Skeletal muscle cell (primary cell): Measurements from ENCODE around the gene FAM72D.
"Not testable (repeated sequence)": the region's sequence is repeated elsewhere in the genome, so short reads cannot be mapped to it uniquely, and the experiment has no call there.

Experiments used
- DNase-seq: peaks from one replicate; pipeline ENCODE4 v3.0.0-alpha.2; 2010; ENCODE audit warnings: low read depth
- H3K4me3 ChIP-seq: 2 replicates; pipeline ENCODE4 v1.5.1; 2011; ENCODE audit warnings: low read depth, mild to moderate bottlenecking, control low read depth, low read length, moderate library complexity

Gene FAM72D

GRCh38 chr1:145080193-145080592, 15.6 kb upstream of the FAM72D start:
- DNase-seq, H3K4me3 ChIP-seq: not testable (repeated sequence)

DNA sequence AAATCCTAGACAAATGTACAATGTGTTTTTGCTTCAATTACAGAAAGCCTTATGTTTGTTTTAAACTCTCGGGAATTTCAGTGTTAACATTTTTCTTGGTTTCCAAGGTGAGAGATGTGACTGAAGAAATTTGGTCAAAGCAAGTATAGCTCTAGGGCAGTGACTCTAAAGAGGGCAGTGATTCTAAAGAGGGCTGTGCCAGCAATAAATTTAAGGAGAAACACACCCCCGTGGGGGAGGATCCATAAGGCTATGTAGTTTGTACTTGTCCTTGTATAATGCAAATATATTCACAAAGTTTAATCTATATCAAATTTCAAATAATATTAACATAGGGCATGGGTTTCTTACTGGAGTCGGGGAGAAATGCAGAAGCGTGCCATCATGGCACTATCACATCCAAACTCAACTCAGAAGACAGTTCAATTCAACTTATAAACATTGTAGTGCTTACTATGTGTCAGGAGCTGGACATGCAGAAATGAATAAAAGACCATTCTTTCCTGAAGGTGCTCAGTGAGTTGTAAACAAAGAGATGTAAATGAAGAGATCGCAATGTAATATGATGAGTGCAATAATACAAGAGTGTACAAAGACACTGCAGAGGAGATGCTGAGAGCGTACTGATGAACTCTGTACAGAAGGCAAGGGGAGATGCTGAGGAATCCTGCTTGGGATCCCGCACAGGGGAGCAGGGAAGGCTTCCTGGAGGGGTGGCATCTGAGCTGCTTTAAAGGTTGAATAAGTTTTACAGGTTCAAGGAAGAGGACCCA, 13.1 kb upstream of the FAM72D start:
- H3K4me3 ChIP-seq, DNase-seq: not testable (repeated sequence)

DNA sequence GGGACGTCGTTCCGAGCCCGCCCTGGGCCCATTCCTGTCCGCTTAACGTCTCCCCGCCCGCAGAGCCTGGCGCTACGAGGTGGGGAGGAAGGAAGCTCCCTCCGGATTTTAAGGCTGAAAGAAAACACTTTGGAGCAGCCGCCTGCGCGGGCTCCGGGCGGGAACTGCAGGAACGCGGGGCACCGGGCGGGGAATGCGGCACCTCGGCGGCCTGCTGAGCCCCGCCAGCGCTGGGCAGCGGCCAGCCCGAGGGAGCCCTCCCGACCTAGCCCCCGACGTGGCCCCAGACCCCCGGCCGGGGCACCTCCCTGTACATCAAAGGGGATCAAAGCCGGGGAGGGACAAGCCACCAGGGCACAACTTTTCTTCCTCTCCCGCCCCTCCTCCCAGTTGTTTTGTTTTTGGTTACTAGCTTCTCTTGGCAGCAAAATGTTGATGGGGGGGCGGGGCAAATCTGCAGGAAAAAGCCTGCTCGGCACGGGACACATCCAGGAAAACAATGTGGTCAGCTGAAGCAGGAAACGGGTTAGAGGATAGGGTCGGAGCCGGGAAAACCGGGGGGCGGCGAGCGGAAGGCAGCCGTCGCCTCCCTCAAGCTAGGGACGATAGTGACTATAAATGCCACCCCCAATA, 2.1 kb upstream of the FAM72D start:
- DNase-seq = not testable (repeated sequence)
- peak overlapping the region; percentile 46 for H3K4me3 ChIP-seq

GRCh38 chr1:145094655-145095211, 1.0 kb upstream of the FAM72D start:
- peak overlapping the region; percentile 41 for H3K4me3 ChIP-seq
- not testable (repeated sequence) for DNase-seq

DNA sequence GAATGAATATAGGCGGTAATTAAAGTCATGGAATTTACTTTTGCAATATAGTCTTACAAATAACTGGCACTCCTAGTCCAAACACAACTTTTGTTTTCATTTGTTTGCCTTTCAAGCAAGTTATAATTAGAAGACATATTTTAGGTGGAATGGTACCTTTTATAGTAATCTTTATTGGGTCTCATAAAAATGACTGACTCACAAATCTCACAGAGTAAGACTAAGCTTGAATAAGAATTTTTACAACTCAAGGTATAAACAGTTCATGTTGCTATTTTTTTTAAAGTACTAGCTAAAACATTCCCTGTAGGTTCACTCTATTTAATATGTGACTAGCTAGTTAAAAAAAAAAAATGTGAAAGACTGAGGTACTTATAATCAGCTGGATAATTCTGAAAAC, 6.0 kb downstream of the FAM72D start:
- not testable (repeated sequence) for DNase-seq, H3K4me3 ChIP-seq

GRCh38 chr1:145103294-145103693, 7.5 kb downstream of the FAM72D start:
- not testable (repeated sequence) for H3K4me3 ChIP-seq

DNA sequence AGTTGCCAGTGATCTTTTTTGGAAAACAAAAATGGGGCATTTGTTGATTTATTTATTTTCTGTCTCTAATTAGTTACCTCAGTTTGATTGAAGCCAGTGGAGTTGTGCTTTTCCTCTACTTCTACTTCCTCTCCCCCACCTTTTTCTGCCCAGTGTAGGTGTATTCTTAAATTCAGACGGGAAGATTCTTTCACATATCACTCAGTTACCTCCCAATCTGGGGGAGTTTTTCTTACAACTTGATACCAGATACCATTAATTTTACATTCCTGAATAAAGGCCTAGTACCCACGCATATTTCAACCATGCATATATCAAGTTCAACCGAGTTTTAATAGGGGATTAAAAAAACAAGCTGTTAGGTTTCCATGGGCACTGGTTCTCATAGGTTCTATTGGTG, 15.9 kb downstream of the FAM72D start:
- DNase-seq, H3K4me3 ChIP-seq: not testable (repeated sequence)

More at GRCh38 chr1:145103294-145103693, 7.5 kb downstream of the FAM72D start:
- not testable (repeated sequence) for DNase-seq

DNA sequence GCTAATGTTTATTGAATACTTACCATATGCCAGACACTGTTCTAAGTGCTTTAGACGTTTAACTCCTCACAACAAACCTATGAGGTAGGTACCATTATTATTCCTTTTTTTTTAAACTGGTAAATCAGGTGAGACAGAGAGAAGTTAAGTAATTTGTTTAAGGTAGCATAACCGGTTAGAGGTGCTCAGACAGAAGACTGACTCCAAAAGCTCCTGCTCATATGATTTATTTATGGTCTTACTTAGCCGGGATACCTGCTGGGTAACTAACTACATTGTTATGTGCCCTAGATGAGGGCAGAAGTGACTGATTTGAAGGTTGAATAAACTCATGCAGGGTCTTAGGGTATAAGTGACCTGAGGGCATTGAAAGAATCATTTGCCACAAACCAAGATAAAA, 16.9 kb downstream of the FAM72D start:
- DNase-seq, H3K4me3 ChIP-seq: not testable (repeated sequence)

- DNase-seq, H3K4me3 ChIP-seq: not testable (repeated sequence)
These were observed 18.8 kb downstream of the FAM72D start for GRCh38 chr1:145114560-145115057.

DNA sequence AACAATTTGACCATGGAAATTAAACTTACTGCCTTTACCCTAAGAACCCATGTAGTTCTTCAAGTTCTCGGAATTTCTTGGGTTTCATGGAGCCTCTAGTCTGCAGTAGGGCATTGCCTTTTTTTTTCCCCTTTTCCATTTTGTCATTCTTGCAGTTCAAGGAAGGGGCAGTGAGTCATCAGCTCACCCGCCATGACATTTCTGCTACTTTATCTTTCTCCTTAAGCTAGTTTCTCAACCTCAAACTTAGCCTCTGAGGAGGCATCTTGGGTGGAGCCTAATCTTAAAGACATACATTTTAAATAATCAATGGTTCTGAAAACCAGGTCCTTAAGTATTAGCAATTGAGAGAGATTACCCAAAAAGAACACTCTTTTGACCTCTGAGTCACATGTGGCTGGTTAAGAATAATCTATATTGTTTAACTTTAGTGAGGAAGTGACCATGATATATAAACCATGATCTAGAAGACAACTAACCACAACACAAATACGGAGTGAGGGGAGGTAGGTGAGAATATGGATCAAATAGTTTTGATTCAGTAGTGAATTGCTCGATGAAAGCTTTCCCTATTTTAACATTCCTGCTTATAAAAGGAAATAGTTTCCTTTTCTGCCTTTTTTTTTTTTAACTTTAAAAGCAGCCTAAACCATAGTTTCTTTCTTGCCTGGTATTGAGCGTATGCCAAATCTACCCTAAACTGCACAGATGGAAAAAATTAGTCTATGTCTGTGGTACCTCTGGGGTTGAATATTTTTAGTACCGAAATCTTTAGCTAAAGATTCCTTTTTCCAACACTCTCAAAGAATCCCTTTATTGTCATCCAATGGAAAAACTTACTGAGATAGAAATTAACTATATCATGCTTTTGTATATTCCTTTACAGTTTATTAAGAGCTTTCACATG, 20.1 kb downstream of the FAM72D start:
- not testable (repeated sequence) for DNase-seq, H3K4me3 ChIP-seq

DNA sequence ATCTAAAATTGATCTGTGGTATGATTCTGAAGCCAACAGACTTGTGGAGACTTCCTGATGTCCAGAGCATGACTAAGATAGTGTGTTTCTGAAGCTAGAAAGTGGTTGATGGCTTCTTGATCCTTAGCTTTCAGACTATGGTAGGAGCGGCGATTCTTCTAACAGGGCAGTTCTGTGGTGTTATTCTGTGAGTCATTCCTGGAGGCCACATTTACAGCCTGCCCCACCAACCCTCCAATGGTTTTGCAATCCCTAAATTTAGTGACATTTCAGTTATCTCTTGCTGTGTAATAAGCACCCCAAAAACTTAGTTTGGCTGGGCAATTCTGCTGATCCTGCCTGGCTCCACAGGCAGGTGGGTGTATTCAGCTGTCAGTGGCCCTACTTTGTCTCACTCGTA, 24.1 kb downstream of the FAM72D start:
- DNase-seq, H3K4me3 ChIP-seq: not testable (repeated sequence)

GRCh38 chr1:145122344-145123061, 26.7 kb downstream of the FAM72D start:
- DNase-seq, H3K4me3 ChIP-seq: not testable (repeated sequence)

DNA sequence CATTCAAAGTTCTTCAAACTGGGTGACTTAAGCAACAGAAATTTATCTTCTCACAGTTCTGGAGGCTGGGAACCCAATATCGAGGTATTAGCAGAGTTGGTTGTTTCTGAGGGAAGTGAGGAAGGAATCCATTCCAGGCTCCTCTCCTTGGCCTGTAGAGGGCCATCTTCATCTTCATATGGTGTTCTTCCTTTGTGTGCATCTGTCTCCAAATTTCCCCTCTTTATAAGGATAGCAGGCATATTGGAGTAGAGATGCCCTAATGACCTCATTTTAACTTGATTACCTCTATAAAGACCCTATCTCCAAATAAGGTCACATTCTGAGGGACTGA, 27.3 kb downstream of the FAM72D start:
- not testable (repeated sequence) for DNase-seq, H3K4me3 ChIP-seq

GRCh38 chr1:145123992-145124641, 28.3 kb downstream of the FAM72D start:
- not testable (repeated sequence) for H3K4me3 ChIP-seq, DNase-seq

GRCh38 chr1:145125112-145125511, 29.3 kb downstream of the FAM72D start:
- not testable (repeated sequence) for H3K4me3 ChIP-seq, DNase-seq

DNA sequence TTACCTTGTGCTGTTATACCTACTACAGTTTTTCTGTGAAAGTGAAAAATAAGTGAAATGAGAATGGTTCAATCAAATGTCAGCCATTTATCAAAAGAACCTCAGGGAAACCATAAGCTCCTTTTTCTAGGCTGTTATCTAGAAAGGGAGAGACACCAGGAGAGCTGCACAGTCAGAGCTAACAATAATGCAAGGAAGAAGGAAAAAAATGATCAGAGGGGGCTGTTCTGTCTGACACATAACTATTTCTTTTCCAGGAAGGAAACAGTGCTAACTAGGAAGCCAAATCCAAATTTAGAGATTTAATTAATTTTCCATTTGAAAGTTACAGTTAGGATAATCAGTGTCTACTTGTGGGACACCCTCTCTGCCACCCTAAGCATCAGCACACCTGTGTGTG, 31.4 kb downstream of the FAM72D start:
- not testable (repeated sequence) for H3K4me3 ChIP-seq, DNase-seq

DNA sequence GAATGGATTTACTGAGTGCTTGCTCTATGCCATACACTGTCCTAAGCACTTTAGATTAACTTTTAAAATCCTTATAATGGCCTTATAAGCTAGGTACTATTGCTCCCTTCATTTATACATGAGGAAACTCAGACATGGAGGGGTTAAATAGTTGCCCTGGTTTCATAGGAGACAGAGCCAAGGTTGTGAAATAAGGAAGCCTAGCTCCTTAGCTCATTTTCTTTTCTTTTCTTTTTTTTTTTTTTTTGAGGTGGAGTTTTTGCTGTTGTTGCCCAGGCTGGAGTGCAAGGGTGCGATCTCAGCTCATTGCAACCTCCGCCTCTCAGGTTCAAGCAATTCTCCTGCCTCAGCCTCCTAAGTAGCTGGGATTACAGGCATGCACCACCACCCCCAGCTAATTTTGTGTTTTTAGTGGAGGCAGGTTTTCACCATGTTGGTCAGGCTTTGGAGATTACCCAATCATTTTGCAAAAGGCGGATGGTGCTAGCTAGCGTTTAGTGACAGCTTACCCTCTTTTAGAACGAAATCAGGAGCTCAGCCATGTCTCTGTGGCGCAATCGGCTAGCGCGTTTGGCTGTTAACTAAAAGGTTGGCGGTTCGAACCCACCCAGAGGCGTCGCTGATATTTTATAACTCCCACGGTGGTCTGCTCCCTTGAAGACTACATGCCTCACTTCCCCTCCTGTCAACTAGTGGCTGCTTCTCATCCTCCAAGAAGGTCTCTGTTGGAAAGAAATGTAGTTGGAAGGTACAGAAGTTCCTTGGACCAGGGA, 33.1 kb downstream of the FAM72D start:
- not testable (repeated sequence) for DNase-seq, H3K4me3 ChIP-seq

GRCh38 chr1:145134476-145134875, 38.7 kb downstream of the FAM72D start:
- not testable (repeated sequence) for H3K4me3 ChIP-seq, DNase-seq
